LNCAP (cell line): ENCODE measurements around the gene SPOP.
A peak's percentile ranks its signal among the peaks of the same experiment; 100 is the strongest.

Experiments
- TF ChIP-seq, protein P1 (sequence below): fragments of 450-650 bp; IDR thresholded peaks from 2 replicates; pipeline ENCODE4 v1.5.1; 2017; ENCODE audit warnings: mild to moderate bottlenecking

SPOP gene

DNA sequence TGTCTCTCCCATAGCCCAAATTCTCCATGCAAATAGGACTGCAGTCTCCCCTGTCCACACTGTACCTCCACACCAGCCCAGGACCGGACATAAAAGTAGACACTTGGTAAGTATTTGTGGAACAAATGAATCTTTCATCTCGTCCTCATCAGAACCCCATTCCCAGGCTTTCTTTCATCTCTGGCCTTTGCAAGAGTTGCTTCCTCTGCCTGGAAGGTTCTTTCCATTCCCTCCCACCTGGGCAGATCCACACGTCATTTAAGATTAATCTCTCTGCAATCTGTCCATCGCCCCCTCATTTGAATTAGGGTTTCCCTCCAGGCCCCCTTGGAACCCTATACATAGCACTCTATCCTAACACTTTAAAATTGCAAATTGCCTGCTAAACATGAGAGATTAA lies 106.1 kb downstream of the SPOP start:
- TF ChIP-seq, protein P1, sequence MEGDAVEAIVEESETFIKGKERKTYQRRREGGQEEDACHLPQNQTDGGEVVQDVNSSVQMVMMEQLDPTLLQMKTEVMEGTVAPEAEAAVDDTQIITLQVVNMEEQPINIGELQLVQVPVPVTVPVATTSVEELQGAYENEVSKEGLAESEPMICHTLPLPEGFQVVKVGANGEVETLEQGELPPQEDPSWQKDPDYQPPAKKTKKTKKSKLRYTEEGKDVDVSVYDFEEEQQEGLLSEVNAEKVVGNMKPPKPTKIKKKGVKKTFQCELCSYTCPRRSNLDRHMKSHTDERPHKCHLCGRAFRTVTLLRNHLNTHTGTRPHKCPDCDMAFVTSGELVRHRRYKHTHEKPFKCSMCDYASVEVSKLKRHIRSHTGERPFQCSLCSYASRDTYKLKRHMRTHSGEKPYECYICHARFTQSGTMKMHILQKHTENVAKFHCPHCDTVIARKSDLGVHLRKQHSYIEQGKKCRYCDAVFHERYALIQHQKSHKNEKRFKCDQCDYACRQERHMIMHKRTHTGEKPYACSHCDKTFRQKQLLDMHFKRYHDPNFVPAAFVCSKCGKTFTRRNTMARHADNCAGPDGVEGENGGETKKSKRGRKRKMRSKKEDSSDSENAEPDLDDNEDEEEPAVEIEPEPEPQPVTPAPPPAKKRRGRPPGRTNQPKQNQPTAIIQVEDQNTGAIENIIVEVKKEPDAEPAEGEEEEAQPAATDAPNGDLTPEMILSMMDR: no peak

DNA sequence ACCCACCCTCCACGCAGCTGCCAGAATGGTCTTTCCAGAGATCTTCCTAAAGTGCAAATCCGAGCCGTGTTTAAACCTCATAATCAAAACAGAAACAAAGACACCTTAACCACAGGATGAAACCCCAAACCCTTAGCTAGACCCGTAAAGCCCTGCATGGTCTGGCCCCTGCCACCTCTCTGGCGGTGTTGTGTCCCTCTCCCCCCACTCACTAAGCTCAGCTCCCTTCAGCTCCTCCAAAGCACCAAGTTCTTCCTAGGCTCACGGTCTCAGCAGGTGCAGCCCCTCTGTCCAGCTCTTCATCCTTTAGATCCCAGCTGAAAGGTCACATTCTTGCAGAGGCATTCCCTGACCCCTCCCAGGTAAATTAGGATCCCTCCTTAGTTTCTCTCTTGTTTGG lies 106.6 kb downstream of the SPOP start:
- TF ChIP-seq, protein P1: no peak

DNA sequence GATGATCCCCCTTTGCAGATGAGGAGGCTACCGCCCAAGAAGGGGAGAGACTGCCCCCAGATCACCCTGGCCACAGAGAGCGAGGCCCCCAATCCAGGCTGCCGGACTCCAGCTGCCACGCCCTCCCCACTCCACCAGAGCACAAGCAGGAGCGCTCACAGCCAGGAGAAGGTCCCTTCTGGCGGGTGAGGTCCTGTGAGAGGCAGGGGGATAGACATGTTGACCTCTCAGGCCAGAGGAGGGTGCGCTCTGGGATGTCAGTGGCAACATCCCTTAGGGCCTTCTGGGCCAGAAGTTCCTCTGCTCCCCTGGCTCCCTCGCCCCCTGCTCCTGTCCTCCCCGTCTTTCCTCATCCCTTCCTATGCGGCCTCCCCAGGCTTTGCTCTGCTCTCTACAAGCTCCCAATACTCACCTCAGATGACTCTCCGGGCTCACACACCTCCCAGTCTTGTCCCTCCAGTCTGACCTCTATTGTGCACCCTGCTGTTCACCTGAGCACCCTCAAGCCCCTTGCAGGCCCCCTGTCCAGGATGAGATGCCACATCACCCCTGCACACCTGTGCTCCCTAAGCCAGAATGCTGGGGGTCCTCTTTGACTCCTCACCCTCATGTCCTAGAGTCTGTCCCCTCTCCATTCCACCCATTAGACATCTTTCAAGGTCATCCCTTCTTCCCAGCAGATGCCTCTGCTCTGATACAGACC lies 107.2 kb downstream of the SPOP start:
- TF ChIP-seq, protein P1: no peak

DNA sequence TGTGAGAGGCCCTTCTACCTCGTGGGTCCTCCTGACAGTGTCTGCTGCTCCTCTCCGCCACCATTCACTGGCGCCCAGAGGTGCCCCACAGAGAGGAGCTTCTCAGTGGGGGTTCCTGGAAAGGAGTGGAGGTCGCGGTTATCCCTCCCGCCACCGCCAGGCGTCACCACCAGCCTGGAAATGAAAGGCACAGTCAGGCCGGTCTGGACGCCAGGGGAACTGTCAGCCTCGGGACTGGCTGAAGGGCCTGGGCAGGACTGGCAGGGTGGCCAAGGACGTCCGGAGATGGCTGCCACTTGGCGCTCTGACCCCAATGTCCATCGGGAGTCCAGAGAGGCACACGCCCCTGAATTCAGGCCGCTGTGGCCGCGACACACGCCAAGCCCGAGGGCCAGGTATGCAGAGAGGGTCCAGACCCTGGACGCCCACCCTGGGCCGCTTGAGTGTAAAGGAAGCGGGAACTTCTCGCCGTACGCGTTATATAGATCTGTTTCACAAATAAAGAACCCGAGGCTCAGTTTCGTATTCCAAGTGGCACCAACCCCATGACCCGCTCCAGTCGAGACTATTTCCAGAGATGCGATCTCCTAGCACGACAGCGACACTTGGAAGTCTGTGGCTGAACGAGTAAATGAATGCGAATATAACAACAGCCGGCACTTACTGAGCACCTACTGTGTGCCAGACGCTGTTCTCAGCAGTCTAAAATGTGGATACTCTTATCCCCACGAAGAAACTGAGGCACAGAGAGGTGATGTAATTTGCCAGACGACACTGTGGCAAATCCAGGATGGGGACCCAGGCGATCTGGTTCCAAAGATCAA lies 109.8 kb downstream of the SPOP start:
- TF ChIP-seq, protein P1: peak; percentile 94

DNA sequence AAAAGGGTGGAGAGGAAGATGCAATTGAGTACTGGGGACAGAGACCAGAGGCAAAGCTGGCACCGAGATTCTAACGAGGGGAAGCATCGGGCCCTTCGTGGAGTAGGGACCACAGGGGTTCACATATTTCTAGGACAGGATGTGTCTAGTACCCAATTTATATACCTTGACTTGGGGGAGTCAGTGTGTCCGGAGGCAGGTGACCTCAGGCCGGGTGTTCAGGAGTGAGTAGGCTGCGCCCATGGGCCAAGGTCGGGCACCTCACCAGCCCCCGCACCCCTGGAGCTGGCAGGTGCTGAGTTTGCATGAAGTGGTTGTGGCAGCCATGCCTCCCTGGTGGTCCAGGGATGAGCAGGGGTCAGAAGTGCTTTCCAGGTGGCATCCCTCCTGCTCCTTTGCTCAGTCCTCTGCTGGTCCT lies 110.8 kb downstream of the SPOP start:
- TF ChIP-seq, protein P1: no peak

DNA sequence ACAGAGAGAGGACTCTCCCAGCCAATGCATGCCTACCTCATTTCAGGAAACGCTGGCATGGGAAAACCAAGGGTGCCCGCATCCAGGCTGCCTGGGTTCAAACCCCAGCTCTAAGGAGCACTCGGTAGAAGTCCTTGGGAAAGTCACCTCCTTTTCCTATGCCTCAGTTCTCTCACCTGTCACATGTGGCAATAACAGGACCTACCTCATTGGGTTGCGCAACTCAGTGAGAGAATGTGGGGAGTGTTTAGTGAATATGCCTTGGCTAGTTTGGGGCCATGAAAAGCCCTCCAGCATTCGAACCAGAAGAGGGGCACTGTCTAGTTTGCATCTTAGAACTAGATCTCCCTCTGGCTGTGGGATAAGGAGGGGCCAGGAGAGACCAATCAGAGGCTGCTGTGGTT lies 111.2 kb downstream of the SPOP start:
- TF ChIP-seq, protein P1: no peak

DNA sequence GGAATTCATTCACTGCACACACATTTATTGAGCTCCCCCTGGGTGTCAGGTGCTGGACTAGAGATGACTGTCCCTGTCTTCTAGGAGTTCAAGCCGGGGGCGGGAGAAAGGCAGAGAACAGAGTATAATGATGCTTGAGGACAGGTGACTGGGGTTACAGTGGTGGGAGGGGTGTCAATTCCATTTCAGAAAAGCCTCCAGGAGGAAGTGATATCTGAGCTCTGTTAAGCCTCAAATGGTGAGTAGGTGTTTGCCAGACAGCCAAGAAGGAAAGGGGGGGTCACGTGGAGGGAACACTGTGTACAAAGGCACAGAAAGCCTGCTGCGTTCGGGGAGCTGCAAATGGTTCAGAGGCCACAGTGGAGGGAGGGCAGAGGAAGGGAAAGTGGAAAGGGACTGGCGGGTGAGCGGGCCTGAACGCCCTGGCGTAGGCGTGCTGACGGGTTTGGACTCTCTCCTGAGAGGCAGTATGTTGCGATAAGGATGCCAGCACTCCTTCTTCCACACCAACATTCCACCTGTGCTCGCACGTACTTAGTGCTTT lies 111.9 kb downstream of the SPOP start:
- TF ChIP-seq, protein P1: no peak
